ENCODE data around the gene UPK1A.

Gene UPK1A

DNA sequence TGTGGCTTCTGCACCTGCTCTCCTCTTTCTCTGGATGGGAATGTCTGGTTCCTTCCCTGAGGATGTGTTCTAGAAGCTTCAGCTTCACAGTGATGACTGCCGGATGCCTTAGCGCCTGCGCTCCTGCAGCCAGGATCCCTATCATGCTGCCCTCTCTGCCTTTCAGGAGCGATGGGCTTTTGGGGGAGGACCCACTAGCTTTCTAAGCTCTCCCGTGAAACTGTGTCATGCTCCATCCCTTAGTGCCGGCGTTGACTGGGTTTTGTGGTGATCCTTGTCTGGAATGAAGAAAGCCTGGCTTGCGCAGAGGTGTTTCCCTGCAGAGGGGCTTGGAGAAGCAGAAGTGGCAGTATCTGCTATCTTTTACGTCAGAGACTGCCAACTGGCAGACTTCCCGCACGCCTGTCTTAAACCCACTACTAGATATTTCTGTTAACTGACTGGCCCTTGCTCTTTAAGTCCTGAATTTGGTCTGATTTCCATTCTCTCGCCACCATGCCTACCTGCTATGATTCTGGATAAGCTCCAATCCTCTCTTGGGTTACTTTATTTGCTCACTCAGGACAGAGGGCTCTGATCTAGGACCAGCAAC lies 47.7 kb downstream of the UPK1A start:
- H2AK5ac ChIP-seq (ENCODE audit: low read length) = no peak overlapping the region
- no peak for DNase-seq
- H3K4me2 ChIP-seq (ENCODE audit: low read length) = no peak overlapping the region
- H3K4me1 ChIP-seq (ENCODE audit: control insufficient read depth in 1 of 2, insufficient read depth in 2 of 2, low read length in 2 of 2) = peaks cover 10% of the 10 kb centered on the region in 2 experiments
- no peak overlapping the region for H4K91ac ChIP-seq (ENCODE audit: low read depth, low read length)
- no peak overlapping the region for H4K12ac ChIP-seq (ENCODE audit: low read depth, low read length)
- H2BK120ac ChIP-seq (ENCODE audit: insufficient read depth, low read length, poor library complexity) = no peak overlapping the region
- H2BK5ac ChIP-seq (ENCODE audit: low read depth, low read length, poor library complexity) = no peak overlapping the region
- H2BK12ac ChIP-seq (ENCODE audit: low read length) = no peak overlapping the region
- no peak overlapping the region for H2AFZ ChIP-seq (ENCODE audit: insufficient read depth, low read length, poor library complexity)
- no peak overlapping the region for H3K18ac ChIP-seq (ENCODE audit: low read length)
- H3K23ac ChIP-seq (ENCODE audit: low read length) = no peak overlapping the region
- no peak overlapping the region for H4K8ac ChIP-seq (ENCODE audit: low read depth, low read length)
- no peak overlapping the region for H3K4me3 ChIP-seq (ENCODE audit: low read depth, low read length)
- no peak overlapping the region for H3K14ac ChIP-seq (ENCODE audit: low read length)
- H3K27ac ChIP-seq (ENCODE audit: low read depth, low read length) = no peak overlapping the region
- H3K36me3 ChIP-seq (ENCODE audit: control insufficient read depth in 1 of 2, insufficient read depth in 2 of 2, low read length in 2 of 2) = no peaks in the 10 kb centered on the region
- no peak overlapping the region for H3K4ac ChIP-seq (ENCODE audit: low read depth, low read length)
- no peak overlapping the region for H3K9ac ChIP-seq (ENCODE audit: low read length)
- H3K9me3 ChIP-seq (ENCODE audit: insufficient read depth, low read depth, low read length) = no peaks in the 10 kb centered on the region
- H3K27me3 ChIP-seq (ENCODE audit: insufficient read depth, low read length) = no peaks in the 10 kb centered on the region
- peaks cover 9% of the 10 kb centered on the region for H3K79me2 ChIP-seq (ENCODE audit: control insufficient read depth, insufficient read depth, low read length, poor library complexity)
- peaks cover 6% of the 10 kb centered on the region for H3K79me1 ChIP-seq (ENCODE audit: low read length)
- whole genome bisulfite sequencing (ENCODE audit: extremely low coverage, insufficient coverage, insufficient read length) = no CpG with 5 or more reads among the region's 12 CpGs

DNA sequence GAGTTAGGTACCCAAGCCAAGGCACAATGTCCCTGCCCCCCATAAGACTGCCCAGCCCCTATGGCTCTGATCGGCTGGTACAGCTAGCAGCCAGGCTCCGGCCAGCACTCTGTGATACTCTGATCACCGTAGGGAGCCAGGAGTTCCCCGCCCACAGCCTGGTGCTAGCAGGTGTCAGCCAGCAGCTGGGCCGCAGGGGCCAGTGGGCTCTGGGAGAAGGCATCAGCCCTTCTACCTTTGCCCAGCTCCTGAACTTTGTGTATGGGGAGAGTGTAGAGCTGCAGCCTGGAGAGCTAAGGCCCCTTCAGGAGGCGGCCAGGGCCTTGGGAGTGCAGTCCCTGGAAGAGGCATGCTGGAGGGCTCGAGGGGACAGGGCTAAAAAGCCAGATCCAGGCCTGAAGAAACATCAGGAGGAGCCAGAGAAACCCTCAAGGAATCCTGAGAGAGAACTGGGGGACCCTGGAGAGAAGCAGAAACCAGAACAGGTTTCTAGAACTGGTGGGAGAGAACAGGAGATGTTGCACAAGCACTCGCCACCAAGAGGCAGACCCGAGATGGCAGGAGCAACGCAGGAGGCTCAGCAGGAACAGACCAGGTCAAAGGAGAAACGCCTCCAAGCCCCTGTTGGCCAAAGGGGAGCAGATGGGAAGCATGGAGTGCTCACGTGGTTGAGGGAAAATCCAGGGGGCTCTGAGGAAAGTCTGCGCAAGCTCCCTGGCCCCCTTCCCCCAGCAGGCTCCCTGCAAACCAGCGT lies 48.5 kb downstream of the UPK1A start:
- Histone ChIP-seq H2AFZ (ENCODE audit: insufficient read depth, low read length, poor library complexity) (no peak overlapping the region), H2BK12ac (ENCODE audit: low read length) (no peak overlapping the region), H3K27me3 (ENCODE audit: insufficient read depth, low read length) (no peaks in the 10 kb centered on the region), H4K91ac (ENCODE audit: low read depth, low read length) (no peak overlapping the region), H3K9ac (ENCODE audit: low read length) (no peak overlapping the region), H2AK5ac (ENCODE audit: low read length) (no peak overlapping the region), H2BK5ac (ENCODE audit: low read depth, low read length, poor library complexity) (no peak overlapping the region), H2BK120ac (ENCODE audit: insufficient read depth, low read length, poor library complexity) (no peak overlapping the region), H3K9me3 (ENCODE audit: insufficient read depth, low read depth, low read length) (no peaks in the 10 kb centered on the region), H3K27ac (ENCODE audit: low read depth, low read length) (no peak overlapping the region), H3K23ac (ENCODE audit: low read length) (no peak overlapping the region), H3K4me2 (ENCODE audit: low read length) (no peak overlapping the region), H3K14ac (ENCODE audit: low read length) (no peak overlapping the region), H3K4me1 (ENCODE audit: control insufficient read depth in 1 of 2, insufficient read depth in 2 of 2, low read length in 2 of 2) (peaks cover 10 to 15% of the 10 kb centered on the region in 2 experiments), H4K8ac (ENCODE audit: low read depth, low read length) (no peak overlapping the region), H3K79me2 (ENCODE audit: control insufficient read depth, insufficient read depth, low read length, poor library complexity) (peaks cover 10% of the 10 kb centered on the region), H3K18ac (ENCODE audit: low read length) (no peak overlapping the region), H3K79me1 (ENCODE audit: low read length) (peaks cover 6% of the 10 kb centered on the region), H3K36me3 (ENCODE audit: control insufficient read depth in 1 of 2, insufficient read depth in 2 of 2, low read length in 2 of 2) (peaks cover 2% of the 10 kb centered on the region in 2 experiments), H3K4me3 (ENCODE audit: low read depth, low read length) (no peak overlapping the region), H3K4ac (ENCODE audit: low read depth, low read length) (no peak overlapping the region), H4K12ac (ENCODE audit: low read depth, low read length) (no peak overlapping the region)
- DNase-seq = no peak
- no CpG with 5 or more reads among the region's 14 CpGs for WGBS (ENCODE audit: extremely low coverage, insufficient coverage, insufficient read length)

DNA sequence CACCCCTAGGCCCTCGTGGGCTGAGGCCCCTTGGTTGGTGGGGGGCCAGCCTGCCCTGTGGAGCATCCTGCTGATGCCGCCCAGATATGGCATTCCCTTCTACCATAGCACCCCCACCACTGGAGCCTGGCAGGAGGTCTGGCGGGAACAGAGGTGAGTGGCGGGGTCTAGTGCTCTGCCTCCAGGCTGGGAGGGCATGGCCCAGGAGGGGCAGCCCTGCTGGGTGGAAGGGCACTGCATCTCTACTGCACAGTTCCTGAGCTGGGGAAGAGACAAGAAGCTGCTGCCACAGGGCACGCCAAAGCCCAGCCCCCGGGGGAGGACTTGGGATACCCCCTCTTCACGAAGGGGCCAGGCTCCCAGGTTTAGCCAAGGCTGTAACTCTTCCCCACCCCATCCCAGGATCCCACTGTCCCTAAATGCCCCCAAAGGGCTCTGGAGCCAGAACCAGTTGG lies 49.1 kb downstream of the UPK1A start:
- Histone ChIP-seq H3K79me1 (ENCODE audit: low read length) (peaks cover 6% of the 10 kb centered on the region), H4K12ac (ENCODE audit: low read depth, low read length) (no peak overlapping the region), H3K9ac (ENCODE audit: low read length) (no peak overlapping the region), H3K4me1 (ENCODE audit: control insufficient read depth in 1 of 2, insufficient read depth in 2 of 2, low read length in 2 of 2) (peaks cover 10 to 15% of the 10 kb centered on the region in 2 experiments), H4K8ac (ENCODE audit: low read depth, low read length) (no peak overlapping the region), H3K79me2 (ENCODE audit: control insufficient read depth, insufficient read depth, low read length, poor library complexity) (peaks cover 10% of the 10 kb centered on the region), H2AK5ac (ENCODE audit: low read length) (no peak overlapping the region), H3K4me3 (ENCODE audit: low read depth, low read length) (no peak overlapping the region), H3K14ac (ENCODE audit: low read length) (no peak overlapping the region), H3K27ac (ENCODE audit: low read depth, low read length) (no peak overlapping the region), H3K36me3 (ENCODE audit: control insufficient read depth in 1 of 2, insufficient read depth in 2 of 2, low read length in 2 of 2) (peaks cover 8% of the 10 kb centered on the region in 2 experiments), H3K27me3 (ENCODE audit: insufficient read depth, low read length) (no peaks in the 10 kb centered on the region), H3K4ac (ENCODE audit: low read depth, low read length) (no peak overlapping the region), H2BK5ac (ENCODE audit: low read depth, low read length, poor library complexity) (no peak overlapping the region), H3K23ac (ENCODE audit: low read length) (no peak overlapping the region), H3K18ac (ENCODE audit: low read length) (no peak overlapping the region), H3K4me2 (ENCODE audit: low read length) (peak overlapping the region; percentile 98), H2BK120ac (ENCODE audit: insufficient read depth, low read length, poor library complexity) (no peak overlapping the region), H2BK12ac (ENCODE audit: low read length) (no peak overlapping the region), H4K91ac (ENCODE audit: low read depth, low read length) (no peak overlapping the region), H3K9me3 (ENCODE audit: insufficient read depth, low read depth, low read length) (no peaks in the 10 kb centered on the region), H2AFZ (ENCODE audit: insufficient read depth, low read length, poor library complexity) (no peak overlapping the region)
- WGBS (ENCODE audit: extremely low coverage, insufficient coverage, insufficient read length) = no CpG with 5 or more reads among the region's 7 CpGs
- DNase-seq = no peak

DNA sequence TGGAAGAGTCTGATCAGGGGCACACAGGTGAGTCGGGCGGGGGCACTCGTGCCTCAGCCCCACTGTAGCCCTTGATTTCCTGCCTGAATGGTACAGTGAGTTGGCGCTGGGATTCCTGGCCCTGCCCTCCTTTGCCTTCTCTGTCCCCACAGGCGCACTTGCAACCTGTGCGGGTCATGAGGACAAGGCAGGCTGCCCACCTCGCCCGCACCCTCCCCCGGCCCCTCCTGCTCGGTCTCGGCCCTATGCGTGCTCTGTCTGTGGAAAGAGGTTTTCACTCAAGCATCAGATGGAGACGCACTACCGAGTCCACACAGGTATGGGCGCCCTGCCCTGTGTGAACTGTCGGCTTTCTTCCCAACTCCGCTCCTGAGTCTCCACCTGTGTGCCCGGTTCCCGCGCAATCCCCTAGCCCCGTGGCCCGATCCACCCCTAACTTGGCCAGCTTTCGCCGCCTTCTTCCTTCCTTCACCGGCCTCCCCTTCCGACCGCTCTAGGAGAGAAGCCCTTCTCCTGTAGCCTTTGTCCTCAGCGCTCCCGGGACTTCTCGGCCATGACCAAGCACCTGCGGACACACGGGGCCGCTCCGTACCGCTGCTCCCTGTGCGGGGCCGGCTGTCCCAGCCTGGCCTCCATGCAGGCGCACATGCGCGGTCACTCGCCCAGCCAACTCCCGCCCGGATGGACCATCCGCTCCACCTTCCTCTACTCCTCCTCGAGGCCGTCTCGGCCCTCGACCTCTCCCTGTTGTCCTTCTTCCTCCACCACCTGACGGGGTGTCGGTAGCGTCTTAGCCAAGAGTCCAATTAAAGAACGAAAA lies 49.9 kb downstream of the UPK1A start:
- Histone ChIP-seq H3K9me3 (ENCODE audit: insufficient read depth, low read depth, low read length) (no peaks in the 10 kb centered on the region), H2AK5ac (ENCODE audit: low read length) (no peak overlapping the region), H3K27me3 (ENCODE audit: insufficient read depth, low read length) (no peaks in the 10 kb centered on the region), H2AFZ (ENCODE audit: insufficient read depth, low read length, poor library complexity) (peak overlapping the region; percentile 47), H3K79me2 (ENCODE audit: control insufficient read depth, insufficient read depth, low read length, poor library complexity) (peaks cover 10% of the 10 kb centered on the region), H3K79me1 (ENCODE audit: low read length) (peaks cover 6% of the 10 kb centered on the region), H3K18ac (ENCODE audit: low read length) (peak overlapping the region; percentile 15), H3K36me3 (ENCODE audit: control insufficient read depth in 1 of 2, insufficient read depth in 2 of 2, low read length in 2 of 2) (peaks cover 14 to 16% of the 10 kb centered on the region in 2 experiments), H3K4me1 (ENCODE audit: control insufficient read depth in 1 of 2, insufficient read depth in 2 of 2, low read length in 2 of 2) (peaks cover 10 to 15% of the 10 kb centered on the region in 2 experiments), H3K14ac (ENCODE audit: low read length) (peak overlapping the region; percentile 19), H2BK120ac (ENCODE audit: insufficient read depth, low read length, poor library complexity) (no peak overlapping the region), H4K8ac (ENCODE audit: low read depth, low read length) (peak overlapping the region; percentile 82), H3K4me2 (ENCODE audit: low read length) (peak overlapping the region; percentile 98), H3K27ac (ENCODE audit: low read depth, low read length) (peak overlapping the region; percentile 32), H2BK5ac (ENCODE audit: low read depth, low read length, poor library complexity) (no peak overlapping the region), H3K4me3 (ENCODE audit: low read depth, low read length) (peak overlapping the region; percentile 78), H4K91ac (ENCODE audit: low read depth, low read length) (peak overlapping the region; percentile 6), H3K9ac (ENCODE audit: low read length) (peak overlapping the region; percentile 79), H2BK12ac (ENCODE audit: low read length) (no peak overlapping the region), H3K23ac (ENCODE audit: low read length) (no peak overlapping the region), H4K12ac (ENCODE audit: low read depth, low read length) (peak overlapping the region; percentile 43), H3K4ac (ENCODE audit: low read depth, low read length) (peak overlapping the region; percentile 18)
- peak; percentile 48 to 69 for DNase-seq
- WGBS (ENCODE audit: extremely low coverage, insufficient coverage, insufficient read length) = no CpG with 5 or more reads among the region's 52 CpGs

Measured in trophoblast cell (in vitro differentiated cells and primary cell).